IPS-18c (cell line): ENCODE measurements around the gene KCNT2.
"Not testable (repeated sequence)": the region's sequence is repeated elsewhere in the genome, so short reads cannot be mapped to it uniquely, and the experiment has no call there.

Experiments
- H3K4me3 ChIP-seq: 2 replicates; pipeline ENCODE4 v1.7.0; 2013; ENCODE audit warnings: low read depth, mild to moderate bottlenecking, low read length, moderate library complexity; ENCODE audit not compliant: insufficient read depth
- H3K9me3 ChIP-seq: one replicate; pipeline ENCODE4 v1.6.1; 2013; ENCODE audit warnings: mild to moderate bottlenecking, low read length, moderate library complexity; ENCODE audit not compliant: control insufficient read depth, insufficient read depth

KCNT2 gene

GRCh38 chr1:196543833-196544232, 64.4 kb downstream of the KCNT2 start:
- Histone ChIP-seq H3K9me3 (no peaks in the 10 kb centered on the region), H3K4me3 (no peak overlapping the region)

GRCh38 chr1:196538473-196538872, 69.8 kb downstream of the KCNT2 start:
- Histone ChIP-seq H3K4me3 (no peak overlapping the region), H3K9me3 (peaks cover 17% of the 10 kb centered on the region)

- H3K4me3 ChIP-seq = peak overlapping the region; percentile 15; the same call in 1 of the 2 replicates
- peaks cover 17% of the 10 kb centered on the region for H3K9me3 ChIP-seq
Observed at GRCh38 chr1:196535727-196536126, 72.5 kb downstream of the KCNT2 start.

- H3K9me3 ChIP-seq = peaks cover 7% of the 10 kb centered on the region
- H3K4me3 ChIP-seq = no peak overlapping the region
Observed at GRCh38 chr1:196531737-196532524, 76.3 kb downstream of the KCNT2 start.

- Histone ChIP-seq H3K9me3 (no peaks in the 10 kb centered on the region), H3K4me3 (no peak overlapping the region)
Observed at GRCh38 chr1:196527919-196528318, 80.3 kb downstream of the KCNT2 start.

- not testable (repeated sequence) for H3K4me3 ChIP-seq, H3K9me3 ChIP-seq
Observed at GRCh38 chr1:196522574-196523345, 85.5 kb downstream of the KCNT2 start.

- H3K9me3 ChIP-seq = no peaks in the 10 kb centered on the region
- H3K4me3 ChIP-seq = no peak overlapping the region
Observed at GRCh38 chr1:196517193-196517592, 91.0 kb downstream of the KCNT2 start.

- H3K9me3 ChIP-seq = no peaks in the 10 kb centered on the region
Observed at GRCh38 chr1:196516373-196516772, 91.9 kb downstream of the KCNT2 start.

GRCh38 chr1:196515904-196516303, 92.3 kb downstream of the KCNT2 start:
- Histone ChIP-seq H3K4me3 (no peak overlapping the region), H3K9me3 (no peaks in the 10 kb centered on the region)

More at GRCh38 chr1:196516373-196516772, 91.9 kb downstream of the KCNT2 start:
- no peak overlapping the region for H3K4me3 ChIP-seq

GRCh38 chr1:196513821-196514220, 94.4 kb downstream of the KCNT2 start:
- Histone ChIP-seq H3K9me3 (no peaks in the 10 kb centered on the region), H3K4me3 (no peak overlapping the region)

GRCh38 chr1:196510451-196510850, 97.8 kb downstream of the KCNT2 start:
- H3K9me3 ChIP-seq = no peaks in the 10 kb centered on the region
- no peak overlapping the region for H3K4me3 ChIP-seq

GRCh38 chr1:196504224-196504623, 104.0 kb downstream of the KCNT2 start:
- not testable (repeated sequence) for H3K4me3 ChIP-seq, H3K9me3 ChIP-seq

- H3K9me3 ChIP-seq = no peaks in the 10 kb centered on the region
- H3K4me3 ChIP-seq = no peak overlapping the region
Observed at GRCh38 chr1:196502437-196502836, 105.8 kb downstream of the KCNT2 start.

- no peaks in the 10 kb centered on the region for H3K9me3 ChIP-seq
- H3K4me3 ChIP-seq = no peak overlapping the region
Observed at GRCh38 chr1:196501760-196502428, 106.3 kb downstream of the KCNT2 start.

- no peak overlapping the region for H3K4me3 ChIP-seq
Observed at GRCh38 chr1:196497817-196498216, 110.4 kb downstream of the KCNT2 start.

GRCh38 chr1:196494766-196495165, 113.5 kb downstream of the KCNT2 start:
- no peak overlapping the region for H3K4me3 ChIP-seq
- no peaks in the 10 kb centered on the region for H3K9me3 ChIP-seq

More at GRCh38 chr1:196497817-196498216, 110.4 kb downstream of the KCNT2 start:
- H3K9me3 ChIP-seq = no peaks in the 10 kb centered on the region

GRCh38 chr1:196493881-196494280, 114.4 kb downstream of the KCNT2 start:
- no peaks in the 10 kb centered on the region for H3K9me3 ChIP-seq

GRCh38 chr1:196488579-196488978, 119.7 kb downstream of the KCNT2 start:
- Histone ChIP-seq H3K4me3 (no peak overlapping the region), H3K9me3 (no peaks in the 10 kb centered on the region)

More at GRCh38 chr1:196493881-196494280, 114.4 kb downstream of the KCNT2 start:
- no peak overlapping the region for H3K4me3 ChIP-seq
